GF-D8 (cell line): Measurements from ENCODE around the gene ARMC9.
"Not testable (repeated sequence)": the region's sequence is repeated elsewhere in the genome, so short reads cannot be mapped to it uniquely, and the experiment has no call there.

Source experiments
- DNase-seq: peaks from one replicate; lab custom pipeline; 2025; lab: John Stamatoyannopoulos, UW

Gene ARMC9

DNA sequence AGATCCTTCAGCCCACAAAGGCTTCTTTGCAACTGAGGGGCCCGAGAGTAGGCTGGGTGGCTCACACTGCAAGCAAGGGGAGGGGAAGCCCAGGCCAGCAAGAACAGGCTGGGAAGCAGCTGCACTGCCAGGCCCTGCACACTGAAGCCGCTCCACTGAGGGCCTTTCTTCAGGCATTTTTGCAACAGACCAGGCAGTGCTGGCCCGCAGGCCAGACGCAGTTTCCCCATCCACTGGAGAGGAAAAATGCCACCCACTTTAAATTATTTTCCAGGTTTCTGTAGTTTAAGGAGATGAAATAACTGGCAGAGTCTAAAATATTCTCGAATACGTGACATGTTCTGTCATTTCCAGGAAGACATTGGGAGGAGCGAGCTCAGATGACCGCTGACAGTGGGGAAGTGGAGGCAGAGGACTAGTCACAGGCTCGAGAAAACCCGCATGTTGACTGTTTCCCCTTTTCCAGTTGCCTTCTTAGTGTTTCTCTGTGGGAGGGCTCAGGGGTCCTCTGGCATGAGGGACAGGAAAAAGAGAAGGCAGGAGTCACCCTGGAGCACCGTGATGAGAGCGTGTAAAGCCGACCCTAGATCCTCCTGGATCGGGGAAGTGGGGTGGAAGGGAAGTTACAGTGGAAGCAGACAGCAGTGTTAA, 143.8 kb downstream of the ARMC9 start:
- DNase-seq, result no peak

GRCh38 chr2:231343006-231343710, 144.7 kb downstream of the ARMC9 start:
- DNase-seq, result no peak

DNA sequence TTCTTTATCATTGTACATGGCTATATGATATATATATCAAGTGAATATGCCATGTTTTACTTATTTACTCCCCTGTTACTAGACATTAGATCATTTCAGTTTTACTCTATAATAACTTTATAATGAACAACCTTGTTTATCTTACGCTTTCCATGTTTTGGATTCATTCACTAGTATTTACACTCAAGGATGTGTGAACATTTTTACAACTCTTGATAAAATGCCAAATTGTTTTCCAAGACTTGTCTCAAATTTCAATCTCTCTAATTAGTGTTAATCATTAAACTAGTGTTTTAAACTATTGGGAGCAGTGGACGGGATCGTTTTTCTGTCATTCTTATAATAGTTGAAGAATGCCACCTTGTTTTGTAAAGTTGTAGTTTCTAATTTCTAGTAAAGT, 145.6 kb downstream of the ARMC9 start:
- no peak for DNase-seq

DNA sequence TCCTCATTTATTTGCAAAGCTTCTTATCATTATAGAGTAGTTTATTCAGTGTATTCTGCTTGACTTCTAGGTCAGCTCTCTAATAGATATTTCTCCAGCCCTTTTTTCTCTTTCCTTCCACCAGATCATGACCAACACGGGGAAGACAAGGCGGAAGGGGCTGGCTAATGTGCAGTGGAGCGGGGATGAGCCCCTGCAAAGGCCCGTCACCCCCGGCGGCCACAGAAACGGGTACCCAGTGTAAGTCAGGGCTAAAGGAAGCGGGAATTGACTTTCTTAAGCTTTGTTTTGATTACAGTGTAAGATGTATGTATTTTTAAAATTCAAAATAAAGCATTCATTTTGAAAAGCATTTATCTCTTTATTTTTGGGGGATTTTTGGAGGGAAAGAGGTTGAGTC, 146.4 kb downstream of the ARMC9 start:
- no peak for DNase-seq

GRCh38 chr2:231347081-231347480, 148.7 kb downstream of the ARMC9 start:
- DNase-seq, result no peak

DNA sequence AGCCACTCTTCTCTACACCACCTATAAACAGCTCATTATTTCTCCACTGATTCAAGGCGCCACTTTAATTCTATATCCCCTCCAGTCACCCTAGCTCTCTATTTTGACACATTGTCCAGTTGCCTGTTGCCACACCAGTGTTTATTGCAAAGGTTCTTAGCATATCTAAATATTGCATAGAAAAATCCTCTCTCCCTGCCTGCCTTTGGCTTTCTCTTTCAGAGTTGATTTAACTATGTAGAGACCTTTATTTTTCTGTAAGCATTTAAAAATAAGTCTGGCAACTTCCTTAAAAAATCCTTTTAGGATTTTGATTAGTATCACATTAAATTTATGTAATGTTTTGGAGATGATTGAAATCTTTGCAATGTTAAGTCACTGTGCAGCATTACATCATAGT, 149.2 kb downstream of the ARMC9 start:
- no peak for DNase-seq

DNA sequence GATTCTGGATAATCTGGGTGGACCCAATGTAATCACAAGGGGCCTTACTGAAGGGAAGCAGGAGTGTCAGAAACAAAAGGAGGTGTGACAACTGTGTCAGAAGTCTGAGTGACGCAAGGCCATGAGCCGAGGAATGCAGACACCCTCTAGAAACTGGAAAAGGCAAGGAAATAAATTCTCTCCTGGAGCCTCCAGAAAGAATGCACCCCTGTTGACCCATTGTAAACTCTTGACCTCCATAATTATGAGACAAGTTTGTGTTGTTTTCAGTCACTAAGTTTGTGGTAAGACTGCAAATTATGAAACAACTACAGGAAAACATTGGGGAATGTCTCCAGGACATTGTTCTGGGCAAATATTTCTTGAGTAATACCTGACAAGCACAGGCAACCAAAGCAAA, 149.7 kb downstream of the ARMC9 start:
- DNase-seq, result no peak

GRCh38 chr2:231348704-231349373, 150.4 kb downstream of the ARMC9 start:
- no peak for DNase-seq

DNA sequence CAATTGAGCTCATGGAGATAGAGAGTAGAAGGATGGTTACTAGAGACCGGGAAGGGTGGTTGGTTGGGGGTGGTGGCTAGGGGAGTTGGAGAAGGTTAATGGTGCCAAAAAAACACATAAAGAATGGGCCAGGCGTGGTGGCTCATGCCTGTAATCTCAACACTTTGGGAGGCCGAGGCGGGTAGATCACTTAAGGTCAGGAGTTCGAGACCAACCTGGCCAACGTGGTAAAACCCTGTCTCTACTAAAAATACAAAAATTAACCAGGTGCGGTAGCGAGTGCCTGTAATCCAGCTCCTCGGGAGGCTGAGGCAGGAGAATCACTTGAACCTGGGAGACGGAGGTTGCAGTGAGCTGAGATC, 150.9 kb downstream of the ARMC9 start:
- not testable (repeated sequence) for DNase-seq

DNA sequence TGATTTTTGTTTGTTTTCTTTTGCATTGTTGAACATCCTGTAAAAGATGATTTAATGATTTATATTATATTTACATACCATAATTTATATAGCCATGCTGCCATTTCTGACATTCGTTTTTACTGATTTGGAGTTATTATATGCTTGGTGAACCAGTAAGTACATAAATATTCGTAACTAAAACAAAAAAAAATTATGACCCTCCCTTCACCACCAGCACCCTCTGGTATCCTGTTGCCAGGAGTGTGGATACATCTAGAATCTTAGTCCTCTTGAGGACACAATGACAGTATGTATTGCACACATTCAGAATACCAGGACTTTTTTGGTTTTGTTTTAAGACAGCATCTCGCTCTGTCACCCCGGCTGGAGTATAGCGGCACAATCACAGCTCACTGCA, 153.2 kb downstream of the ARMC9 start:
- DNase-seq, result no peak

DNA sequence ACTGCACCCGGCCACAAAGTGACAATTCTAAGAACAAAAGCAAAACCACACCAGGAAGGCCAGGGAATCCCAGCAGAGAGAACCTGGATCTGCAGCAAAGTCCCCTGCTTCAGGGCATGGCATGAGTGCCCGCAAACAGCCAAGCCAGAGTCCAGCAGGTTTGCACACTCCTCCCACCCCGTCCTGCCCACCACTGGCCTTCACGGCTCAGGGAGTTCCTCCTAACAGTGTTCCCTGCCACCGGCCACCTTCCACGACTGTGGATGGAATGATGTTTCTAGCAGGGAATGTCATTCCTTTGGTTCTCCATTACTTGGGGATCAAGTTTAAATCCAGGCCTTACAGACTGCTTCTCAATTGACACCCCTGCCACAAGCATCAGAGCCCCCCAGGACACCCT, 155.0 kb downstream of the ARMC9 start:
- DNase-seq, result no peak

DNA sequence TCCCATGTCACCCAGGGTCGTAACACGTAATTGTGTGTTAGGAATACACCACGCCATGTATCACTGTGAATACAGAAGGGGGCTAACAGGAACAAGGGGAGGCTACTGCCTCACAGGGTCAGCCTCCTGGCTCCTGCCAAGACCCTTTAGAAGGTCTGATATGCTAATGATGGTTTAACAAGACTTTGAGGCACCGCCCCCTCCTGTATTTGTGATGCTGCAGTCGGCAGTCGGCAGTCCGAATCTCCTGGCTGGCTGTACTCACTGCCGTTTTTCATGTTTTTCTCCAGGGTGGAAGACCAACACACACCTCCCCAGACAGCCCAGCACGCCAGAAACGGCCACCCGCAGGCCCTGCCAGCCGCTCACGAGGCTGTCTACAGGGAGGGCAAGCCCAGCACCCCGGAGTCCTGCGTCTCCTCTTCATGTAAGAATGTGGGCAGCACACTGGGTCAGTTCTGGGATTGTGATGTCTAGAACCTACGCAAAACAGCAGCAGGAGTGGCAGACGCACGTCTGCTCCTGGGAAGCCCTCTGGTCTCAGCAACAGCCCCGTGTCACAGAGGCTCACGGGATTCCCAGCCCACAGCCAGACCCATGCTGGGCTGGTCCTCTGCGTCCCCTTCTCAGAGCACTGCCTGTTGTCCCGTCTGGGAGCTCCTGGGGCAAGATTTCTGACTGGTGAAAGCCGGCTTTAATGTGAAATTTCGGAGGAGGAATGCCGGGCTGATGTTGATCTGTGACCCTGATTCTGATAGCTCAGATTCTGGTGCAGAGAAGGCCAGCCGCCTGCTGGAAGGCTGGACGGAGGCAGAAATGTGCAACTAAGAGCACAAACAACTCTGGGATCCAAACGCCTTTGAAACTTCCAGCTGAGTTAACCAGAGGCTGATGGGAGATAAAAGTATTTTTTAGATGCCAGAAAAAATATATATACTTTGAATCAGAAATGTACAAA, 157.4 kb downstream of the ARMC9 start:
- DNase-seq, result no peak

- no peak for DNase-seq
Observed at GRCh38 chr2:231356466-231356844, 158.0 kb downstream of the ARMC9 start.

DNA sequence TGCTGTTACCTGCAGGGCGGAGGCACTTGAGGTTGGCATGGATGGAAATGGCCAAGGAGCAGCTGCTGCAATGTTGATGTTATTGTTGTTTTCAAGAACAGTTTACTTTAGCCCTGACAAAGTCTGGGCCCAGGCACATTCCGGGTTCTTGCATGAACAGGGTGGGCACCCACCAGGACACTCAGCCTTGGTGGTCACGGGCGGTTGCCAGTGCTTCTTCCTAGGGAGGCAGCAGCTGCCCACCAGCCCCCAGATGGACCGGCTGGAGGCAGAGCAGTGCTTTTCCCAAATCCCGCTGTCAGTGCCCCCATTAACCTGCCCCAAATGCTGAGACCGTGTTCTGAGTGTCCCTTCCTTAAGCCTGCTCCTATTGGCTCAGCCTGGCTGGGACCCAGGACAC, 158.6 kb downstream of the ARMC9 start:
- no peak for DNase-seq

DNA sequence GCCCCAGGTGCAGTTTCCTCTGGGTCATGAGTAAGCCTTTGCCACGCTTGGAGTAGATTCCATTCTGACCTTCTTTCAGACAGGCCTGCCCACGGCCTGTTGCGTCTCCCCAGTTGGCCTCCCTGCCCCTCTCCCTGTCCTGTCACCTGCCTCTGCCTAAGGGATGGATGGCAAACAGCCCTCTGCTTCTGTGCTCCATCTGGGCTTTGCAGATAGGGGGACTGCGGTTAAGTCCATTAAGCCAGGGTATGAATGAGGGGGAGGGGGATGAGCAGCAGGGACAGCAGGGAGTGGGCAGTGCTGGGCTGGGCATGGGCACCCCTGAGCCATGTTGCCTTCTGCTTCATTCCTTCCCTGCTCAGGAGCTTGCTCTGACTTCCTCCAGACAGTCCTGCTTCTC, 159.5 kb downstream of the ARMC9 start:
- DNase-seq, result no peak

DNA sequence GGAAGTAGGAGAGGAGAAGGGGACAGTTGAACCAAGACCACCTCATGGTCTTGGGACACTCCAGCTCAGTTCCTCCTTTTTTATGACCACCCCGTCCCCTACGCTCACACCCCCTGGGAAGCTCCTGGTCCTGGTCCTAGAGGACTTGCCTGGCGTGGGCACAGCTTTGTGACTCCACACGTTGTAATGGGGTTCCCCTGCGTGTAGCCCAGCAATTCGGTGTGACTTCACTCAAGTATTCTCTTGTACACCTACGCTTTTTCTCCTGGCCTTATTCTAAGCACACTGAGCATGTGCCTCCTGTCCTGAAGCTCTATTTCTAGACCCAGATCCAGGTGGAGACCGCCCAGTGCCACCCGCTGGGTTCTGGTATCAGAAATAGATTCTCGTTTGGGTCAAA, 161.0 kb downstream of the ARMC9 start:
- DNase-seq, result no peak

GRCh38 chr2:231359948-231360347, 161.5 kb downstream of the ARMC9 start:
- no peak for DNase-seq

DNA sequence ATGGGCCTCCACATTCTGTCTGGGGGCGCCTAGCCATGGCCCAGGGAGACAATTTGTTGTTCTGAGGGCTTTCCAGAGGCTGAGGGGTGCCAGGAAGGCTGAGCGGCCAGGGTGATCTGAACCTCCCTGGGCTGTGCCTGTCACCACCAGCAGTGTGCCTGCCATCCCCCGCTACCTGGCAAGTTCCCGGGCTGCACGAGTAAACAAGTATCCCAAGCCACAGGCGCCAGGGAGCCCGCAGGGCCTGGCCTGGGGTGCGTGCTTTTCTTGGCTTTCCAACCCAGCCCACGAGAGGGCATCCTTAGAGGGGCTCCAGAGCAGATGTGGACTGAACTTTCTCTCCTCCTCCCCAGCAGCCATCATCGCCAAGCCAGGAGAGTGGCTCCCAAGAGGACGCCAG, 162.0 kb downstream of the ARMC9 start:
- no peak for DNase-seq

DNA sequence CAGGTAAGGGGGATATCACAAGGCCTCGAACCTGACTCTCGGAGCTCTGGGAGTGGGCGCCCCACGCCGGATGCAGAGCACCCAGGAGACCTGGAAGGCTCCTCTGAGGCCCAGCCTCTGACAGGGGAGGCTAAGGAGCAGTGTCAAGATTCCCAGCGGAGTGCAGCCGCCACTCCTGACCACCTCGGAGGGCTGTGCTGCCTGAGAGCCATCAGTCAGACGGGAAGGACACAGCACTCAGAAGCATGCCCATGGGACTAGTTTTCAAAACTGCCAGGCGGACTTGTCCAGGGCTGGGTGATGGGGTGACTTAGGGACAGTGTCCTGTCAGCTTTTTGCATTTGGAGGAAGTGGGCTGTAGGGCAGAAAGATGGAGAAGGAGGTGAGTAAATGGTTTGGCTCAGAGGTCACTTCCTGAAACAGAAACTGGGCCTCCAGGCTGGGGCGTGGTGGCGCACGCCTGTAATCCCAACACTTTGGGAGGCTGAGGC, 162.5 kb downstream of the ARMC9 start:
- no peak for DNase-seq

GRCh38 chr2:231361701-231362554, 163.5 kb downstream of the ARMC9 start:
- peak; percentile 72 for DNase-seq

DNA sequence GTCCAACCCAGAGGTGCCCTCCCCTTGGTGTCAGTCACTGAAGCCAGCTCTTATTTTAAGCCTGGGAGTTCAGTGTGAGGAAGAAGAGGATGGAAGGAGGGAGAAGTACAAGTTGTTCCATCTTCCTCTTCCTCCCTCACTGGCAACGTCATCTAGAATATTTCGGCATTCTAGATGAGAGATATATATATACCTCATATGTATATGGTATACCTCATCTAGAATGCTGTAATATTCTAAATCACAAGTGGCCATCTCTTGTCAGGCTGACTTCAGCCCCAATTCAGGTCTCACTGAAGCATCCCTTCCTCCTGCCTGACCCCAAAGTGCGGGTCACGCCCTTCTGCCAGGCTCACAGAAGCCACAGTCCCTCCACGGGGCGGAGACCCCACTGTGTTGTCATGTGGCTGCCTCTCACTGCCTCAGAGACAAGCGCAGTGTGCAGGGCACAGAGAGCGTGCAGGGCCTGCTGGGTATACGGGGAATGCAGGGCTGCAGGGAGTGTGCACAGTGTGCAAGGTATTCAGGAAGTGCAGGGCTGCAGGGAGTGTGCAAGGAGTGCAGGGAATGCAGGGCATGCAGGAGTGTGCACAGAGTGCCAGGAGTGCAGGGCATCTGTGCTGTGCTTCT, 164.2 kb downstream of the ARMC9 start:
- no peak for DNase-seq
